GM12873 (cell line): ENCODE results near the gene ITGB8.

Experiments
- CTCF ChIP-seq: IDR thresholded peaks from 2 replicates; pipeline ENCODE4 v1.5.1; 2012; ENCODE audit warnings: low read depth, mild to moderate bottlenecking, moderate library complexity, low read length, control low read depth; ENCODE audit not compliant: insufficient read depth; ENCODE audit errors: missing control alignments

The ITGB8 gene

GRCh38 chr7:20310301-20310700 is 20.4 kb upstream of the ITGB8 start:
- no peak for TF ChIP-seq CTCF

GRCh38 chr7:20310963-20311742 is 19.5 kb upstream of the ITGB8 start:
- TF ChIP-seq CTCF, result peak; percentile 43

GRCh38 chr7:20311743-20312042 is 19.0 kb upstream of the ITGB8 start:
- no peak for TF ChIP-seq CTCF

- TF ChIP-seq CTCF, result no peak
Measured at GRCh38 chr7:20312562-20312961, 18.1 kb upstream of the ITGB8 start.

- no peak for TF ChIP-seq CTCF
Measured at GRCh38 chr7:20313626-20314025, 17.1 kb upstream of the ITGB8 start.

- no peak for TF ChIP-seq CTCF
Measured at GRCh38 chr7:20314198-20314597, 16.5 kb upstream of the ITGB8 start.

- no peak for TF ChIP-seq CTCF
Measured at GRCh38 chr7:20316706-20317105, 14.0 kb upstream of the ITGB8 start.
